Esophagus muscularis mucosa (tissue), 4 donors: ENCODE measurements around the gene USF3.

Source experiments
- CTCF ChIP-seq, 3 experiments: fragments of 200-600 bp in 2 of 3; fragments of 450-650 bp in 1 of 3; sonication (generic) in 2 of 3; IDR thresholded peaks; one replicate each; pipeline ENCODE4 v1.5.1; 2017 to 2019; ENCODE audit warnings: antibody characterized with exemption in 3 of 3, mild to moderate bottlenecking in 2 of 3, moderate library complexity in 1 of 3
- EP300 ChIP-seq: sonication (generic); formaldehyde crosslinking; IDR thresholded peaks from one replicate; pipeline ENCODE4 v1.6.1; 2017; ENCODE audit warnings: antibody characterized with exemption
- POLR2A ChIP-seq: fragments of 450-650 bp; IDR thresholded peaks from one replicate; pipeline ENCODE4 v1.6.1; 2017; ENCODE audit warnings: antibody characterized with exemption, moderate library complexity, mild to moderate bottlenecking, low read depth
- POLR2AphosphoS5 ChIP-seq, 2 donors: sonication (generic); formaldehyde crosslinking; IDR thresholded peaks; one replicate each; pipeline ENCODE4 v1.6.1; 2017; ENCODE audit warnings: antibody characterized with exemption in 2 of 2

GRCh38 chr3:113654851-113655250 is 41.6 kb downstream of the USF3 start:
- TF ChIP-seq CTCF (IDR thresholded peaks at IDR 0.05), result no peak
- no peak for TF ChIP-seq POLR2A
- TF ChIP-seq POLR2AphosphoS5 (IDR thresholded peaks at IDR 0.05), result no peak
- no peak for TF ChIP-seq EP300
